MCF 10A (cell line): ENCODE results near the gene RDH14. TPM values are rescaled to one million over a fixed set of nuclear protein-coding genes. Genes with fewer than 3 reads are reported as not detected.

Source experiments
- BruUV-seq: library from RNA; stranded (reverse); fragments of 400-500 nt; replicated peaks from 2 replicates; lab custom pipeline; 2021; lab: Mats Ljungman, UMichigan
- CTCF ChIA-PET: fragments of 300-600 bp; sonication (Branson Sonifier 250); formaldehyde crosslinking; extraction: SDS; loops from one replicate; lab custom pipeline; 2021; ENCODE audit warnings: antibody characterized with exemption, inconsistent platforms; lab: Yijun Ruan, JAX
- POLR2A ChIA-PET: fragments of 300-600, 350-650 bp; sonication (Branson Sonifier 250); formaldehyde crosslinking; extraction: SDS; loops from one replicate; lab custom pipeline; 2020; ENCODE audit warnings: antibody characterized with exemption, inconsistent platforms; lab: Yijun Ruan, JAX
- DNase-seq: peaks from one replicate; pipeline ENCODE4 v3.0.0-alpha.2; 2018; ENCODE audit not compliant: unreplicated experiment
- H3K27ac Mint-ChIP-seq: one replicate; pipeline ENCODE4 v1.8.0; 2022; ENCODE audit warnings: mild to moderate bottlenecking, low read depth, mixed read lengths; ENCODE audit not compliant: unreplicated experiment
- H3K27me3 Mint-ChIP-seq: one replicate; pipeline ENCODE4 v1.8.0; 2022; ENCODE audit warnings: mixed read lengths; ENCODE audit not compliant: insufficient read depth, unreplicated experiment
- H3K36me3 Mint-ChIP-seq: one replicate; pipeline ENCODE4 v1.8.0; 2022; ENCODE audit warnings: mild to moderate bottlenecking, moderate library complexity, mixed read lengths; ENCODE audit not compliant: insufficient read depth, unreplicated experiment
- H3K4me1 Mint-ChIP-seq: one replicate; pipeline ENCODE4 v1.8.0; 2022; ENCODE audit warnings: mixed read lengths; ENCODE audit not compliant: insufficient read depth, unreplicated experiment
- H3K4me3 Mint-ChIP-seq: one replicate; pipeline ENCODE4 v1.8.0; 2022; ENCODE audit warnings: mild to moderate bottlenecking, moderate library complexity, mixed read lengths; ENCODE audit not compliant: unreplicated experiment
- H3K9me3 Mint-ChIP-seq: one replicate; pipeline ENCODE4 v1.8.0; 2022; ENCODE audit warnings: mixed read lengths; ENCODE audit not compliant: unreplicated experiment
- CTCF ChIP-seq: fragments of 200-600 bp; IDR thresholded peaks from one replicate; pipeline ENCODE4 v1.8.0; 2022; ENCODE audit warnings: antibody characterized with exemption, mild to moderate bottlenecking; ENCODE audit not compliant: unreplicated experiment
- intact Hi-C: fragments of 100-400 bp; cut with micrococcal nuclease; formaldehyde crosslinking; loops from 2 replicates; pipeline ENCODE4 v1.14.1; 2022
- total RNA-seq: library from RNA; stranded (reverse); gene quantifications from 2 replicates; pipeline ENCODE4 v1.2.3, GENCODE V29; 2022

The RDH14 gene
- total RNA-seq, 1 experiment from 2014 or later = 19.2 TPM

- POLR2A ChIA-PET = interaction anchor here (0.7 kb wide), 1 partner anchor 16 kb away, joined by 3 read pairs; no protein-coding TSS in a partner anchor
- BruUV-seq = no TSS peak
Measured at GRCh38 chr2:18540872-18541271, 19.6 kb downstream of the RDH14 start.

GRCh38 chr2:18536697-18537096 lies 23.8 kb downstream of the RDH14 start:
- POLR2A ChIA-PET = interaction anchor here (0.5 to 2.5 kb wide), 5 partner anchors 13 to 1291 kb away, joined by 3 to 15 read pairs (median 3); partner anchors contain the start of gene RDH14
- CTCF ChIA-PET = interaction anchor here (0.6 to 3.7 kb wide), 5 partner anchors 13 to 1269 kb away, joined by 3 to 26 read pairs (median 3); no protein-coding TSS in a partner anchor
- BruUV-seq = no TSS peak
- TF ChIP-seq CTCF = no peak
- peaks cover 12% of the 10 kb centered on the region for H3K4me1 Mint-ChIP-seq
- H3K27ac Mint-ChIP-seq = peak overlapping the region; percentile 81
- no peak for DNase-seq
- no peaks in the 10 kb centered on the region for H3K9me3 Mint-ChIP-seq
- H3K36me3 Mint-ChIP-seq = no peaks in the 10 kb centered on the region
- intact Hi-C loops = no loop called here
- no peaks in the 10 kb centered on the region for H3K27me3 Mint-ChIP-seq
- no peak overlapping the region for H3K4me3 Mint-ChIP-seq

More at GRCh38 chr2:18540872-18541271, 19.6 kb downstream of the RDH14 start:
- H3K27ac Mint-ChIP-seq = no peak overlapping the region
- no peak for TF ChIP-seq CTCF
- intact Hi-C loops = no loop called here
- no peaks in the 10 kb centered on the region for H3K36me3 Mint-ChIP-seq
- no peak overlapping the region for H3K4me3 Mint-ChIP-seq
- DNase-seq = no peak
- H3K4me1 Mint-ChIP-seq = peaks cover 13% of the 10 kb centered on the region
- H3K9me3 Mint-ChIP-seq = no peaks in the 10 kb centered on the region
- no peaks in the 10 kb centered on the region for H3K27me3 Mint-ChIP-seq
- CTCF ChIA-PET = no interaction called here

GRCh38 chr2:18536100-18536499 lies 24.4 kb downstream of the RDH14 start:
- no TSS peak for BruUV-seq
- intact Hi-C loops = no loop called here
- Mint-ChIP-seq H3K27ac (peak overlapping the region; percentile 81), H3K36me3 (no peaks in the 10 kb centered on the region), H3K9me3 (no peaks in the 10 kb centered on the region), H3K4me3 (peak overlapping the region; percentile 12), H3K4me1 (peaks cover 12% of the 10 kb centered on the region), H3K27me3 (no peaks in the 10 kb centered on the region)
- TF ChIP-seq CTCF = no peak
- peak; percentile 47 for DNase-seq
- CTCF ChIA-PET = interaction anchor here (0.6 to 3.7 kb wide), 5 partner anchors 12 to 1270 kb away, joined by 3 to 26 read pairs (median 3); no protein-coding TSS in a partner anchor
- POLR2A ChIA-PET = interaction anchor here (0.6 to 2.5 kb wide), 3 partner anchors 24 to 1003 kb away, joined by 3 to 15 read pairs (median 3); partner anchors contain the start of gene RDH14

GRCh38 chr2:18531194-18531593 lies 29.3 kb downstream of the RDH14 start:
- Mint-ChIP-seq H3K27ac (no peak overlapping the region), H3K4me3 (no peak overlapping the region), H3K4me1 (peaks cover 8% of the 10 kb centered on the region), H3K36me3 (no peaks in the 10 kb centered on the region), H3K27me3 (no peaks in the 10 kb centered on the region), H3K9me3 (no peaks in the 10 kb centered on the region)
- CTCF ChIA-PET = interaction anchor here (0.6 to 5.8 kb wide), 5 partner anchors 10 to 796 kb away, joined by 3 to 44 read pairs (median 4); no protein-coding TSS in a partner anchor
- DNase-seq = no peak
- BruUV-seq = no TSS peak
- no peak for TF ChIP-seq CTCF
- intact Hi-C loops = no loop called here
- POLR2A ChIA-PET = no interaction called here
